K562 (cell line): Measurements from ENCODE around the gene STOM. TPM values are rescaled to one million over a fixed set of nuclear protein-coding genes. Genes with fewer than 3 reads are reported as not detected.
A peak's percentile ranks its signal among the peaks of the same experiment; 100 is the strongest.

Source experiments
- CREB1 ChIP-seq, 2 experiments: sonication (generic) in 1 of 2; formaldehyde crosslinking in 1 of 2; IDR thresholded peaks; 2 replicates each; pipeline versions ENCODE4 v1.6.1 to v1.8.0; 2012 to 2022; ENCODE audit warnings: inconsistent platforms in 1 of 2, mild to moderate bottlenecking in 1 of 2, missing genetic modification reagents in 1 of 2, moderate library complexity in 1 of 2
- GABPB1 ChIP-seq: sonication (generic); formaldehyde crosslinking; IDR thresholded peaks from 2 replicates; pipeline ENCODE4 v1.8.0; 2022; ENCODE audit warnings: mild to moderate bottlenecking, missing genetic modification reagents
- KLF10 ChIP-seq: fragments of 250-450 bp; sonication (Bioruptor Pico); IDR thresholded peaks from 2 replicates; pipeline ENCODE4 v1.6.1; 2021; ENCODE audit warnings: matching md5 sums
- KLF13 ChIP-seq: fragments of 450-650 bp; IDR thresholded peaks from 2 replicates; pipeline ENCODE4 v1.6.1; 2016; ENCODE audit warnings: missing genetic modification characterization, low read depth, mild to moderate bottlenecking, missing compliant biosample characterization, moderate library complexity, borderline replicate concordance
- PCBP1 ChIP-seq: fragments of 200-400 bp; formaldehyde crosslinking; IDR thresholded peaks from 2 replicates; pipeline ENCODE4 v1.6.1; 2018; ENCODE audit warnings: mild to moderate bottlenecking, low read depth, low read length; ENCODE audit not compliant: poor library complexity, severe bottlenecking
- polyA plus RNA-seq, 8 experiments: library from polyadenylated mRNA; depleted of rRNA in 4 of 8; stranded (reverse) in 5 of 8; unstranded in 3 of 8; fragments of >200 nt; fragmentation: Nextera tagmentation in 2 of 8; fragmentation: Illumina TruSeq in 1 of 8; extraction: Ambion mirVana in 2 of 8; extraction: Trizol in 1 of 8; gene quantifications; 2 replicates each; pipeline versions ENCODE4 v1.2.1 to v1.2.3, GENCODE V29; 2011 to 2014; ENCODE audit warnings: inconsistent platforms in 1 of 8, missing spikeins in 1 of 8
- total RNA-seq, 7 experiments: library from RNA; depleted of rRNA in 6 of 7; stranded (reverse); fragments of >200 nt in 6 of 7; fragmentation: Illumina TruSeq in 2 of 7; extraction: Trizol in 2 of 7; gene quantifications; 2 replicates each; pipeline versions ENCODE4 v1.2.1 to v1.2.3, GENCODE V29; 2011 to 2021; ENCODE audit warnings: low replicate concordance in 1 of 7
- TF ChIP-seq, protein P1 (sequence below): fragments of 450-650 bp; IDR thresholded peaks from 2 replicates; pipeline ENCODE4 v1.6.1; 2016; ENCODE audit warnings: mild to moderate bottlenecking, moderate library complexity
- TF ChIP-seq, protein P2 (sequence below): fragments of 250-450 bp; sonication (Bioruptor Pico); IDR thresholded peaks from 2 replicates; pipeline ENCODE4 v1.5.0; 2021; ENCODE audit warnings: mild to moderate bottlenecking, borderline replicate concordance
- TF ChIP-seq, protein P3 (sequence below): fragments of 250-450 bp; sonication (Bioruptor Pico); IDR thresholded peaks from 2 replicates; pipeline ENCODE4 v1.5.0; 2020; ENCODE audit warnings: mild to moderate bottlenecking

STOM gene
- total and polyA plus RNA-seq, 9 of the 15 experiments (the other 6 are each of a cell fraction or from before 2014, with no cell fraction given), result 23.2 to 140 (median 43.9) TPM

DNA sequence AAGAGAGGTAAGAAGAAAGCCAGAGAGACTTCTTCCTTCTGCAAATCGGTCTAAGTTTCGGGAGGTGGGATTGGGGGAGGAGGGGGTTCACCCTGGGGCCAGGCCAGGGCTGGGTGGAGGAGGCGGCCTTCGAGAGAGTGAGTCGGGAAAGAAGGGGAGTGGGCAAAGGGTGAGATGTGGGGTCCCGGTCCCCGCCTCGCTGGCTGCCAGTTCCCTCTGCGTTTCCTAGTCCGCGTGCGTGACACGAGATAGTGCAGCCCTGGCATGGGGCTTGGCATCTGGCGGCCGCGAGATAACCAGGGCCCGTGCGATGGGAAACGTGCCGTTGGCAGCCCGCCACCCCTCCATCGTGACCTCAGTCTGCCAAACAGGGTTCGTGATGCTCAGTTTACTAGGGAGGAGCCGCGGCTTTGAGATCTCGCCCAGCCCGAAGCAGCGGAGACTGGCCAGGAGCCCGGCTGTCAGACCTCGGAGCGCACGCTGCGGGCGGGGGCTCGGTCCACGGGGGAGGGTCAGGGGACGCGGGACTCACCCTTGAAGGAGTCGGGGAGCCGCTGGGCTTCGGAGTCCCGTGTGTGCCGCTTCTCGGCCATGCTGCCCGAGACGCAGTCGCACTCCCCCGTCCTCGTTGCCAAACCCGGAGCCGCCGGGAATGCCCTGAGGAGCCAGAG lies at the start of gene STOM (continued):
- TF ChIP-seq, protein P1, sequence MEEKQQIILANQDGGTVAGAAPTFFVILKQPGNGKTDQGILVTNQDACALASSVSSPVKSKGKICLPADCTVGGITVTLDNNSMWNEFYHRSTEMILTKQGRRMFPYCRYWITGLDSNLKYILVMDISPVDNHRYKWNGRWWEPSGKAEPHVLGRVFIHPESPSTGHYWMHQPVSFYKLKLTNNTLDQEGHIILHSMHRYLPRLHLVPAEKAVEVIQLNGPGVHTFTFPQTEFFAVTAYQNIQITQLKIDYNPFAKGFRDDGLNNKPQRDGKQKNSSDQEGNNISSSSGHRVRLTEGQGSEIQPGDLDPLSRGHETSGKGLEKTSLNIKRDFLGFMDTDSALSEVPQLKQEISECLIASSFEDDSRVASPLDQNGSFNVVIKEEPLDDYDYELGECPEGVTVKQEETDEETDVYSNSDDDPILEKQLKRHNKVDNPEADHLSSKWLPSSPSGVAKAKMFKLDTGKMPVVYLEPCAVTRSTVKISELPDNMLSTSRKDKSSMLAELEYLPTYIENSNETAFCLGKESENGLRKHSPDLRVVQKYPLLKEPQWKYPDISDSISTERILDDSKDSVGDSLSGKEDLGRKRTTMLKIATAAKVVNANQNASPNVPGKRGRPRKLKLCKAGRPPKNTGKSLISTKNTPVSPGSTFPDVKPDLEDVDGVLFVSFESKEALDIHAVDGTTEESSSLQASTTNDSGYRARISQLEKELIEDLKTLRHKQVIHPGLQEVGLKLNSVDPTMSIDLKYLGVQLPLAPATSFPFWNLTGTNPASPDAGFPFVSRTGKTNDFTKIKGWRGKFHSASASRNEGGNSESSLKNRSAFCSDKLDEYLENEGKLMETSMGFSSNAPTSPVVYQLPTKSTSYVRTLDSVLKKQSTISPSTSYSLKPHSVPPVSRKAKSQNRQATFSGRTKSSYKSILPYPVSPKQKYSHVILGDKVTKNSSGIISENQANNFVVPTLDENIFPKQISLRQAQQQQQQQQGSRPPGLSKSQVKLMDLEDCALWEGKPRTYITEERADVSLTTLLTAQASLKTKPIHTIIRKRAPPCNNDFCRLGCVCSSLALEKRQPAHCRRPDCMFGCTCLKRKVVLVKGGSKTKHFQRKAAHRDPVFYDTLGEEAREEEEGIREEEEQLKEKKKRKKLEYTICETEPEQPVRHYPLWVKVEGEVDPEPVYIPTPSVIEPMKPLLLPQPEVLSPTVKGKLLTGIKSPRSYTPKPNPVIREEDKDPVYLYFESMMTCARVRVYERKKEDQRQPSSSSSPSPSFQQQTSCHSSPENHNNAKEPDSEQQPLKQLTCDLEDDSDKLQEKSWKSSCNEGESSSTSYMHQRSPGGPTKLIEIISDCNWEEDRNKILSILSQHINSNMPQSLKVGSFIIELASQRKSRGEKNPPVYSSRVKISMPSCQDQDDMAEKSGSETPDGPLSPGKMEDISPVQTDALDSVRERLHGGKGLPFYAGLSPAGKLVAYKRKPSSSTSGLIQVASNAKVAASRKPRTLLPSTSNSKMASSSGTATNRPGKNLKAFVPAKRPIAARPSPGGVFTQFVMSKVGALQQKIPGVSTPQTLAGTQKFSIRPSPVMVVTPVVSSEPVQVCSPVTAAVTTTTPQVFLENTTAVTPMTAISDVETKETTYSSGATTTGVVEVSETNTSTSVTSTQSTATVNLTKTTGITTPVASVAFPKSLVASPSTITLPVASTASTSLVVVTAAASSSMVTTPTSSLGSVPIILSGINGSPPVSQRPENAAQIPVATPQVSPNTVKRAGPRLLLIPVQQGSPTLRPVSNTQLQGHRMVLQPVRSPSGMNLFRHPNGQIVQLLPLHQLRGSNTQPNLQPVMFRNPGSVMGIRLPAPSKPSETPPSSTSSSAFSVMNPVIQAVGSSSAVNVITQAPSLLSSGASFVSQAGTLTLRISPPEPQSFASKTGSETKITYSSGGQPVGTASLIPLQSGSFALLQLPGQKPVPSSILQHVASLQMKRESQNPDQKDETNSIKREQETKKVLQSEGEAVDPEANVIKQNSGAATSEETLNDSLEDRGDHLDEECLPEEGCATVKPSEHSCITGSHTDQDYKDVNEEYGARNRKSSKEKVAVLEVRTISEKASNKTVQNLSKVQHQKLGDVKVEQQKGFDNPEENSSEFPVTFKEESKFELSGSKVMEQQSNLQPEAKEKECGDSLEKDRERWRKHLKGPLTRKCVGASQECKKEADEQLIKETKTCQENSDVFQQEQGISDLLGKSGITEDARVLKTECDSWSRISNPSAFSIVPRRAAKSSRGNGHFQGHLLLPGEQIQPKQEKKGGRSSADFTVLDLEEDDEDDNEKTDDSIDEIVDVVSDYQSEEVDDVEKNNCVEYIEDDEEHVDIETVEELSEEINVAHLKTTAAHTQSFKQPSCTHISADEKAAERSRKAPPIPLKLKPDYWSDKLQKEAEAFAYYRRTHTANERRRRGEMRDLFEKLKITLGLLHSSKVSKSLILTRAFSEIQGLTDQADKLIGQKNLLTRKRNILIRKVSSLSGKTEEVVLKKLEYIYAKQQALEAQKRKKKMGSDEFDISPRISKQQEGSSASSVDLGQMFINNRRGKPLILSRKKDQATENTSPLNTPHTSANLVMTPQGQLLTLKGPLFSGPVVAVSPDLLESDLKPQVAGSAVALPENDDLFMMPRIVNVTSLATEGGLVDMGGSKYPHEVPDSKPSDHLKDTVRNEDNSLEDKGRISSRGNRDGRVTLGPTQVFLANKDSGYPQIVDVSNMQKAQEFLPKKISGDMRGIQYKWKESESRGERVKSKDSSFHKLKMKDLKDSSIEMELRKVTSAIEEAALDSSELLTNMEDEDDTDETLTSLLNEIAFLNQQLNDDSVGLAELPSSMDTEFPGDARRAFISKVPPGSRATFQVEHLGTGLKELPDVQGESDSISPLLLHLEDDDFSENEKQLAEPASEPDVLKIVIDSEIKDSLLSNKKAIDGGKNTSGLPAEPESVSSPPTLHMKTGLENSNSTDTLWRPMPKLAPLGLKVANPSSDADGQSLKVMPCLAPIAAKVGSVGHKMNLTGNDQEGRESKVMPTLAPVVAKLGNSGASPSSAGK, result peak; percentile 95
- TF ChIP-seq, protein P2, sequence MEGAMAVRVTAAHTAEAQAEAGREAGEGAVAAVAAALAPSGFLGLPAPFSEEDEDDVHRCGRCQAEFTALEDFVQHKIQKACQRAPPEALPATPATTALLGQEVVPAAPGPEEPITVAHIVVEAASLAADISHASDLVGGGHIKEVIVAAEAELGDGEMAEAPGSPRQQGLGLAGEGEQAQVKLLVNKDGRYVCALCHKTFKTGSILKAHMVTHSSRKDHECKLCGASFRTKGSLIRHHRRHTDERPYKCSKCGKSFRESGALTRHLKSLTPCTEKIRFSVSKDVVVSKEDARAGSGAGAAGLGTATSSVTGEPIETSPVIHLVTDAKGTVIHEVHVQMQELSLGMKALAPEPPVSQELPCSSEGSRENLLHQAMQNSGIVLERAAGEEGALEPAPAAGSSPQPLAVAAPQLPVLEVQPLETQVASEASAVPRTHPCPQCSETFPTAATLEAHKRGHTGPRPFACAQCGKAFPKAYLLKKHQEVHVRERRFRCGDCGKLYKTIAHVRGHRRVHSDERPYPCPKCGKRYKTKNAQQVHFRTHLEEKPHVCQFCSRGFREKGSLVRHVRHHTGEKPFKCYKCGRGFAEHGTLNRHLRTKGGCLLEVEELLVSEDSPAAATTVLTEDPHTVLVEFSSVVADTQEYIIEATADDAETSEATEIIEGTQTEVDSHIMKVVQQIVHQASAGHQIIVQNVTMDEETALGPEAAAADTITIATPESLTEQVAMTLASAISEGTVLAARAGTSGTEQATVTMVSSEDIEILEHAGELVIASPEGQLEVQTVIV (CRISPR knock-in tag), result no peak
- TF ChIP-seq, protein P3, sequence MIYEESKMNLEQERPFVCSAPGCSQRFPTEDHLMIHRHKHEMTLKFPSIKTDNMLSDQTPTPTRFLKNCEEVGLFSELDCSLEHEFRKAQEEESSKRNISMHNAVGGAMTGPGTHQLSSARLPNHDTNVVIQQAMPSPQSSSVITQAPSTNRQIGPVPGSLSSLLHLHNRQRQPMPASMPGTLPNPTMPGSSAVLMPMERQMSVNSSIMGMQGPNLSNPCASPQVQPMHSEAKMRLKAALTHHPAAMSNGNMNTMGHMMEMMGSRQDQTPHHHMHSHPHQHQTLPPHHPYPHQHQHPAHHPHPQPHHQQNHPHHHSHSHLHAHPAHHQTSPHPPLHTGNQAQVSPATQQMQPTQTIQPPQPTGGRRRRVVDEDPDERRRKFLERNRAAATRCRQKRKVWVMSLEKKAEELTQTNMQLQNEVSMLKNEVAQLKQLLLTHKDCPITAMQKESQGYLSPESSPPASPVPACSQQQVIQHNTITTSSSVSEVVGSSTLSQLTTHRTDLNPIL, result no peak
- TF ChIP-seq KLF10 (CRISPR knock-in tag), result no peak
- TF ChIP-seq PCBP1, result peak; percentile 63
- 0 out of 2 replicates have a peak, but pooled peaks have one; percentile 17 for TF ChIP-seq GABPB1 (CRISPR knock-in tag)
- TF ChIP-seq KLF13 (tag), result 0 out of 2 replicates have a peak, but pooled peaks have one; percentile 5
- 0 out of 2 replicates have a peak, but pooled peaks have one; percentile 1 for TF ChIP-seq CREB1 (IDR thresholded peaks at IDR 0.05)
- TF ChIP-seq CREB1 (CRISPR knock-in tag; IDR thresholded peaks at IDR 0.05), result no peak; the same call in 1 of the 2 replicates
